ENCODE results near the gene SPATA6L.

DNA sequence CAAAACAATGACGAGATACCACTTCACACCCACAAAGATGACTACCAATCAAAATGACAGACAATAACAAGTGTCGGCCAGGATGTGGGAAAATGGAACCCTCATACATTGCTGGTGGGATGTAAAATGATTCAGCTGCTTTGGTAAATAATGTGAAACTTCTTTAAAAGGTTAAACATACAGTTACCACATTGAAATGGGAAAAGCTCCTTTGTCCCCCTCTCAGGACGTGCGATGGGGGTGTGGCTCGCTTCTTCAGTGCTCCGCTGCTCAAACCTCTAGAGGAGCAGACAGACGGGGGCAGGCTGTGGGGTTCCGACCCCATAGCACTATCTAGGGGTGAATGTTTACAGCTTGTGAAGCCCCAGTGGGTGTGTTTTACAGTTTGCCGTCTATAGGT is 12.2 kb downstream of the SPATA6L start:
- no peak for TF ChIP-seq EZH2phosphoT487 (IDR thresholded peaks at IDR 0.05; ENCODE audit: insufficient read depth, low read depth)
- no peak for TF ChIP-seq EZH2 (IDR thresholded peaks at IDR 0.05; ENCODE audit: insufficient read depth, poor library complexity, severe bottlenecking)
